Measurements from ENCODE around the gene PHACTR1.

GRCh38 chr6:12882761-12883290 lies 166.3 kb downstream of the PHACTR1 start:
- TF ChIP-seq TP53 (CRISPR knock-in tag; IDR thresholded peaks at IDR 0.05) (no peak), NR2C2 (CRISPR knock-in tag; IDR thresholded peaks at IDR 0.05) (no peak), ZBTB21 (CRISPR knock-in tag; IDR thresholded peaks at IDR 0.05; ENCODE audit: borderline replicate concordance) (no peak), MYBL2 (CRISPR knock-in tag; IDR thresholded peaks at IDR 0.05) (no peak), ESRRA (CRISPR knock-in tag; IDR thresholded peaks at IDR 0.05; ENCODE audit: borderline replicate concordance) (no peak), EMX1 (CRISPR knock-in tag; IDR thresholded peaks at IDR 0.05) (no peak), ATF6 (CRISPR knock-in tag; IDR thresholded peaks at IDR 0.05) (no peak), E2F1 (CRISPR knock-in tag; IDR thresholded peaks at IDR 0.05) (no peak), ZNF232 (CRISPR knock-in tag; IDR thresholded peaks at IDR 0.05) (no peak)
- TF ChIP-seq, protein P1, sequence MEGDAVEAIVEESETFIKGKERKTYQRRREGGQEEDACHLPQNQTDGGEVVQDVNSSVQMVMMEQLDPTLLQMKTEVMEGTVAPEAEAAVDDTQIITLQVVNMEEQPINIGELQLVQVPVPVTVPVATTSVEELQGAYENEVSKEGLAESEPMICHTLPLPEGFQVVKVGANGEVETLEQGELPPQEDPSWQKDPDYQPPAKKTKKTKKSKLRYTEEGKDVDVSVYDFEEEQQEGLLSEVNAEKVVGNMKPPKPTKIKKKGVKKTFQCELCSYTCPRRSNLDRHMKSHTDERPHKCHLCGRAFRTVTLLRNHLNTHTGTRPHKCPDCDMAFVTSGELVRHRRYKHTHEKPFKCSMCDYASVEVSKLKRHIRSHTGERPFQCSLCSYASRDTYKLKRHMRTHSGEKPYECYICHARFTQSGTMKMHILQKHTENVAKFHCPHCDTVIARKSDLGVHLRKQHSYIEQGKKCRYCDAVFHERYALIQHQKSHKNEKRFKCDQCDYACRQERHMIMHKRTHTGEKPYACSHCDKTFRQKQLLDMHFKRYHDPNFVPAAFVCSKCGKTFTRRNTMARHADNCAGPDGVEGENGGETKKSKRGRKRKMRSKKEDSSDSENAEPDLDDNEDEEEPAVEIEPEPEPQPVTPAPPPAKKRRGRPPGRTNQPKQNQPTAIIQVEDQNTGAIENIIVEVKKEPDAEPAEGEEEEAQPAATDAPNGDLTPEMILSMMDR (IDR thresholded peaks at IDR 0.05): no peak
- TF ChIP-seq, protein P2, sequence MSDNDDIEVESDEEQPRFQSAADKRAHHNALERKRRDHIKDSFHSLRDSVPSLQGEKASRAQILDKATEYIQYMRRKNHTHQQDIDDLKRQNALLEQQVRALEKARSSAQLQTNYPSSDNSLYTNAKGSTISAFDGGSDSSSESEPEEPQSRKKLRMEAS (CRISPR knock-in tag; IDR thresholded peaks at IDR 0.05): no peak
- TF ChIP-seq, protein P3, sequence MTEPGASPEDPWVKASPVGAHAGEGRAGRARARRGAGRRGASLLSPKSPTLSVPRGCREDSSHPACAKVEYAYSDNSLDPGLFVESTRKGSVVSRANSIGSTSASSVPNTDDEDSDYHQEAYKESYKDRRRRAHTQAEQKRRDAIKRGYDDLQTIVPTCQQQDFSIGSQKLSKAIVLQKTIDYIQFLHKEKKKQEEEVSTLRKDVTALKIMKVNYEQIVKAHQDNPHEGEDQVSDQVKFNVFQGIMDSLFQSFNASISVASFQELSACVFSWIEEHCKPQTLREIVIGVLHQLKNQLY (CRISPR knock-in tag; IDR thresholded peaks at IDR 0.05): no peak
- TF ChIP-seq, protein P4, sequence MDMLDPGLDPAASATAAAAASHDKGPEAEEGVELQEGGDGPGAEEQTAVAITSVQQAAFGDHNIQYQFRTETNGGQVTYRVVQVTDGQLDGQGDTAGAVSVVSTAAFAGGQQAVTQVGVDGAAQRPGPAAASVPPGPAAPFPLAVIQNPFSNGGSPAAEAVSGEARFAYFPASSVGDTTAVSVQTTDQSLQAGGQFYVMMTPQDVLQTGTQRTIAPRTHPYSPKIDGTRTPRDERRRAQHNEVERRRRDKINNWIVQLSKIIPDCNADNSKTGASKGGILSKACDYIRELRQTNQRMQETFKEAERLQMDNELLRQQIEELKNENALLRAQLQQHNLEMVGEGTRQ (CRISPR knock-in tag; IDR thresholded peaks at IDR 0.05): no peak

Measured in WTC11 (cell line).